SK-N-SH treated with all-trans-retinoic acid at 6 μM for 48 hours (cell line): ENCODE results near the gene KLHL33.

ENCODE experiments used
- CREB5 ChIP-seq: fragments of 250-450 bp; sonication (Bioruptor Pico); IDR thresholded peaks from 2 replicates; pipeline ENCODE4 v1.5.1; 2020; ENCODE audit warnings: low read depth, mild to moderate bottlenecking, moderate library complexity
- CSRNP3 ChIP-seq: fragments of 250-450 bp; sonication (Bioruptor Pico); IDR thresholded peaks from 2 replicates; pipeline ENCODE4 v1.5.1; 2021; ENCODE audit warnings: mild to moderate bottlenecking, moderate library complexity
- ESRRG ChIP-seq: fragments of 250-450 bp; sonication (Bioruptor Pico); IDR thresholded peaks from 2 replicates; pipeline ENCODE4 v1.6.1; 2021; ENCODE audit warnings: mild to moderate bottlenecking
- OSR1 ChIP-seq: fragments of 250-450 bp; sonication (Bioruptor Pico); IDR thresholded peaks from 2 replicates; pipeline ENCODE4 v1.8.0; 2022; ENCODE audit warnings: moderate library complexity, mild to moderate bottlenecking, inconsistent platforms
- PATZ1 ChIP-seq: fragments of 250-450 bp; sonication (Bioruptor Pico); IDR thresholded peaks from 2 replicates; pipeline ENCODE4 v1.8.0; 2020; ENCODE audit warnings: mild to moderate bottlenecking, moderate library complexity, borderline replicate concordance
- RARB ChIP-seq: fragments of 250-450 bp; sonication (Bioruptor Pico); IDR thresholded peaks from 2 replicates; pipeline ENCODE4 v1.8.0; 2021; ENCODE audit warnings: mild to moderate bottlenecking, moderate library complexity
- SNAI2 ChIP-seq: fragments of 250-450 bp; sonication (Bioruptor Pico); IDR thresholded peaks from 2 replicates; pipeline ENCODE4 v1.5.0; 2020; ENCODE audit warnings: mild to moderate bottlenecking, moderate library complexity
- ZFP3 ChIP-seq: fragments of 250-450 bp; sonication (Bioruptor Pico); IDR thresholded peaks from 2 replicates; pipeline ENCODE4 v1.5.0; 2020; ENCODE audit warnings: mild to moderate bottlenecking, moderate library complexity
- ZFP30 ChIP-seq: fragments of 450-650 bp; formaldehyde crosslinking; IDR thresholded peaks from 2 replicates; pipeline ENCODE4 v1.5.0; 2022; ENCODE audit warnings: mild to moderate bottlenecking, moderate library complexity
- ZNF8 ChIP-seq: fragments of 450-650 bp; formaldehyde crosslinking; IDR thresholded peaks from 2 replicates; pipeline ENCODE4 v1.5.0; 2020; ENCODE audit warnings: mild to moderate bottlenecking, moderate library complexity
- TF ChIP-seq, protein P1 (sequence below): fragments of 250-450 bp; sonication (Bioruptor Pico); IDR thresholded peaks from 2 replicates; pipeline ENCODE4 v1.5.0; 2020; ENCODE audit warnings: mild to moderate bottlenecking, moderate library complexity

GRCh38 chr14:20381341-20381740 is 54.6 kb downstream of the KLHL33 start:
- no peak for TF ChIP-seq PATZ1 (CRISPR knock-in tag)
- no peak for TF ChIP-seq ZFP3
- TF ChIP-seq CREB5 (CRISPR knock-in tag): no peak
- TF ChIP-seq CSRNP3 (CRISPR knock-in tag): no peak
- TF ChIP-seq RARB (CRISPR knock-in tag): no peak
- TF ChIP-seq, protein P1, sequence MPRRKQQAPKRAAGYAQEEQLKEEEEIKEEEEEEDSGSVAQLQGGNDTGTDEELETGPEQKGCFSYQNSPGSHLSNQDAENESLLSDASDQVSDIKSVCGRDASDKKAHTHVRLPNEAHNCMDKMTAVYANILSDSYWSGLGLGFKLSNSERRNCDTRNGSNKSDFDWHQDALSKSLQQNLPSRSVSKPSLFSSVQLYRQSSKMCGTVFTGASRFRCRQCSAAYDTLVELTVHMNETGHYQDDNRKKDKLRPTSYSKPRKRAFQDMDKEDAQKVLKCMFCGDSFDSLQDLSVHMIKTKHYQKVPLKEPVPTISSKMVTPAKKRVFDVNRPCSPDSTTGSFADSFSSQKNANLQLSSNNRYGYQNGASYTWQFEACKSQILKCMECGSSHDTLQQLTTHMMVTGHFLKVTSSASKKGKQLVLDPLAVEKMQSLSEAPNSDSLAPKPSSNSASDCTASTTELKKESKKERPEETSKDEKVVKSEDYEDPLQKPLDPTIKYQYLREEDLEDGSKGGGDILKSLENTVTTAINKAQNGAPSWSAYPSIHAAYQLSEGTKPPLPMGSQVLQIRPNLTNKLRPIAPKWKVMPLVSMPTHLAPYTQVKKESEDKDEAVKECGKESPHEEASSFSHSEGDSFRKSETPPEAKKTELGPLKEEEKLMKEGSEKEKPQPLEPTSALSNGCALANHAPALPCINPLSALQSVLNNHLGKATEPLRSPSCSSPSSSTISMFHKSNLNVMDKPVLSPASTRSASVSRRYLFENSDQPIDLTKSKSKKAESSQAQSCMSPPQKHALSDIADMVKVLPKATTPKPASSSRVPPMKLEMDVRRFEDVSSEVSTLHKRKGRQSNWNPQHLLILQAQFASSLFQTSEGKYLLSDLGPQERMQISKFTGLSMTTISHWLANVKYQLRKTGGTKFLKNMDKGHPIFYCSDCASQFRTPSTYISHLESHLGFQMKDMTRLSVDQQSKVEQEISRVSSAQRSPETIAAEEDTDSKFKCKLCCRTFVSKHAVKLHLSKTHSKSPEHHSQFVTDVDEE: no peak
- TF ChIP-seq ZFP30: no peak
- no peak for TF ChIP-seq OSR1
- no peak for TF ChIP-seq ZNF8 (CRISPR knock-in tag)
- no peak for TF ChIP-seq ESRRG (CRISPR knock-in tag)
- TF ChIP-seq SNAI2 (CRISPR knock-in tag): no peak
